Stomach (tissue), 4 donors: ENCODE data around the gene KPNA5.
"Not testable (repeated sequence)": the region's sequence is repeated elsewhere in the genome, so short reads cannot be mapped to it uniquely, and the experiment has no call there.

Experiments used
- EP300 ChIP-seq: sonication (generic); formaldehyde crosslinking; IDR thresholded peaks from one replicate; pipeline ENCODE4 v1.6.1; 2017; ENCODE audit warnings: antibody characterized with exemption
- POLR2A ChIP-seq, 4 donors: fragments of 450-650 bp; IDR thresholded peaks; one replicate each; pipeline ENCODE4 v1.6.1; 2016; ENCODE audit warnings: antibody characterized with exemption in 4 of 4, control low read depth in 2 of 4, mild to moderate bottlenecking in 1 of 4, moderate library complexity in 1 of 4
- POLR2AphosphoS5 ChIP-seq, 3 donors: sonication (generic); formaldehyde crosslinking; IDR thresholded peaks; one replicate each; pipeline ENCODE4 v1.6.1; 2016; ENCODE audit warnings: antibody characterized with exemption in 3 of 3
- TF ChIP-seq, protein P1 (sequence below), 7 experiments: fragments of 450-650 bp in 4 of 7; fragments of 200-600 bp in 3 of 7; sonication (generic) in 3 of 7; IDR thresholded peaks; one replicate each; pipeline ENCODE4 v1.5.1; 2016 to 2019; ENCODE audit warnings: antibody characterized with exemption in 7 of 7, control low read depth in 2 of 7, mild to moderate bottlenecking in 1 of 7

DNA sequence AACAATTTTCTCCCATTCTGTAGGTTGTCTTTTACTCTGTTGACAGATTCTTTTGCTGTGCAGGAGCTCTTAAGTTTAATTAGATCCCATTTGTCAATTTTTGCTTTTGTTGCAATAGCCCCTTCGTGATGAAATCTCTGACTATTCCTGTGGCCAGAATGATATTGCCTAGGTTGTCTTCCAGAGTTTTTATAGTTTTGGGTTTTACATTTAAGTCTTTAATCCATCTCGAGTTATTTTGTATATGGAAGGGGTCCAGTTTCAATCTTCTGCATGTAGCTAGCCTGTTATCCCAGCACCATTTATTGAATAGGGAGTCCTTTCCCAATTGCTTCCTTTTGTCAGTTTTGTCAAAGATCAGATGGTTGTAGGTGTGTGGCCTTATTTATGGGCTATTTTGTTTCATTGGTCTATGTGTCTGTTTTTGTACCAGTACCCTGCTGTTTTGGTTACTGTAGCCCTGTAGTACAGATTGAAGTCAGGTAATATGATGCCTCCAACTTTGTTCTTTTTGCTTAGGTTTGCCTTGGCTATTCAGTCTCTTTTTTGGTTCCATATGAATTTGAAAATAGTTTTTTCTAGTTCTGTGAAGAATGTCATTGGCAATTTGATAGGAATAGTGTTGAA, 5.6 kb downstream of the KPNA5 start:
- TF ChIP-seq, protein P1, sequence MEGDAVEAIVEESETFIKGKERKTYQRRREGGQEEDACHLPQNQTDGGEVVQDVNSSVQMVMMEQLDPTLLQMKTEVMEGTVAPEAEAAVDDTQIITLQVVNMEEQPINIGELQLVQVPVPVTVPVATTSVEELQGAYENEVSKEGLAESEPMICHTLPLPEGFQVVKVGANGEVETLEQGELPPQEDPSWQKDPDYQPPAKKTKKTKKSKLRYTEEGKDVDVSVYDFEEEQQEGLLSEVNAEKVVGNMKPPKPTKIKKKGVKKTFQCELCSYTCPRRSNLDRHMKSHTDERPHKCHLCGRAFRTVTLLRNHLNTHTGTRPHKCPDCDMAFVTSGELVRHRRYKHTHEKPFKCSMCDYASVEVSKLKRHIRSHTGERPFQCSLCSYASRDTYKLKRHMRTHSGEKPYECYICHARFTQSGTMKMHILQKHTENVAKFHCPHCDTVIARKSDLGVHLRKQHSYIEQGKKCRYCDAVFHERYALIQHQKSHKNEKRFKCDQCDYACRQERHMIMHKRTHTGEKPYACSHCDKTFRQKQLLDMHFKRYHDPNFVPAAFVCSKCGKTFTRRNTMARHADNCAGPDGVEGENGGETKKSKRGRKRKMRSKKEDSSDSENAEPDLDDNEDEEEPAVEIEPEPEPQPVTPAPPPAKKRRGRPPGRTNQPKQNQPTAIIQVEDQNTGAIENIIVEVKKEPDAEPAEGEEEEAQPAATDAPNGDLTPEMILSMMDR (IDR thresholded peaks at IDR 0.05) = not testable (repeated sequence)
- not testable (repeated sequence) for TF ChIP-seq POLR2A (IDR thresholded peaks at IDR 0.05); EP300; POLR2AphosphoS5 (IDR thresholded peaks at IDR 0.05)
